ENCODE results near the gene BPIFA3.

Gene BPIFA3

GRCh38 chr20:33210371-33210770 lies 6.8 kb upstream of the BPIFA3 start:
- no peak overlapping the region for H3K4me3 ChIP-seq (ENCODE audit: low read length in 2 of 2)
- H3K4me1 ChIP-seq (ENCODE audit: control insufficient read depth in 2 of 2, insufficient read depth in 2 of 2, low read length in 2 of 2): no peaks in the 10 kb centered on the region
- H3K36me3 ChIP-seq (ENCODE audit: control insufficient read depth in 2 of 2, insufficient read depth in 2 of 2, low read length in 2 of 2): no peaks in the 10 kb centered on the region
- peaks cover 0 to 4% of the 10 kb centered on the region in 2 donors for H3K27me3 ChIP-seq (ENCODE audit: control insufficient read depth in 2 of 2, insufficient read depth in 2 of 2, low read length in 2 of 2)
- H3K27ac ChIP-seq (ENCODE audit: low read depth in 2 of 2, low read length in 2 of 2): no peak overlapping the region
- no peak overlapping the region for H3K9ac ChIP-seq (ENCODE audit: low read depth in 1 of 2, low read length in 2 of 2)
- no peaks in the 10 kb centered on the region for H3K9me3 ChIP-seq (ENCODE audit: control insufficient read depth in 2 of 2, low read length in 2 of 2)

- no peaks in the 10 kb centered on the region for H3K4me1 ChIP-seq (ENCODE audit: control insufficient read depth in 2 of 2, insufficient read depth in 2 of 2, low read length in 2 of 2)
- H3K36me3 ChIP-seq (ENCODE audit: control insufficient read depth in 2 of 2, insufficient read depth in 2 of 2, low read length in 2 of 2): no peaks in the 10 kb centered on the region
- H3K27ac ChIP-seq (ENCODE audit: low read depth in 2 of 2, low read length in 2 of 2): no peak overlapping the region
- no peak overlapping the region for H3K4me3 ChIP-seq (ENCODE audit: low read length in 2 of 2)
- H3K27me3 ChIP-seq (ENCODE audit: control insufficient read depth in 2 of 2, insufficient read depth in 2 of 2, low read length in 2 of 2): peaks cover 3 to 4% of the 10 kb centered on the region in 2 donors
- no peaks in the 10 kb centered on the region for H3K9me3 ChIP-seq (ENCODE audit: control insufficient read depth in 2 of 2, low read length in 2 of 2)
- no peak overlapping the region for H3K9ac ChIP-seq (ENCODE audit: low read depth in 1 of 2, low read length in 2 of 2)
These were observed 5.2 kb upstream of the BPIFA3 start for GRCh38 chr20:33211817-33212424.

GRCh38 chr20:33224399-33224798 lies 7.2 kb downstream of the BPIFA3 start:
- no peak overlapping the region for H3K4me3 ChIP-seq (ENCODE audit: low read length in 2 of 2)
- no peaks in the 10 kb centered on the region for H3K27me3 ChIP-seq (ENCODE audit: control insufficient read depth in 2 of 2, insufficient read depth in 2 of 2, low read length in 2 of 2)
- H3K9me3 ChIP-seq (ENCODE audit: control insufficient read depth in 2 of 2, low read length in 2 of 2): no peaks in the 10 kb centered on the region
- H3K4me1 ChIP-seq (ENCODE audit: control insufficient read depth in 2 of 2, insufficient read depth in 2 of 2, low read length in 2 of 2): no peaks in the 10 kb centered on the region
- no peak overlapping the region for H3K27ac ChIP-seq (ENCODE audit: low read depth in 2 of 2, low read length in 2 of 2)
- no peak overlapping the region for H3K9ac ChIP-seq (ENCODE audit: low read depth in 1 of 2, low read length in 2 of 2)
- H3K36me3 ChIP-seq (ENCODE audit: control insufficient read depth in 2 of 2, insufficient read depth in 2 of 2, low read length in 2 of 2): no peaks in the 10 kb centered on the region

GRCh38 chr20:33229843-33230242 lies 12.7 kb downstream of the BPIFA3 start:
- Histone ChIP-seq H3K9ac (ENCODE audit: low read depth in 1 of 2, low read length in 2 of 2) (no peak overlapping the region), H3K4me3 (ENCODE audit: low read length in 2 of 2) (no peak overlapping the region), H3K9me3 (ENCODE audit: control insufficient read depth in 2 of 2, low read length in 2 of 2) (no peaks in the 10 kb centered on the region), H3K36me3 (ENCODE audit: control insufficient read depth in 2 of 2, insufficient read depth in 2 of 2, low read length in 2 of 2) (no peaks in the 10 kb centered on the region), H3K4me1 (ENCODE audit: control insufficient read depth in 2 of 2, insufficient read depth in 2 of 2, low read length in 2 of 2) (no peaks in the 10 kb centered on the region), H3K27me3 (ENCODE audit: control insufficient read depth in 2 of 2, insufficient read depth in 2 of 2, low read length in 2 of 2) (peaks cover 0 to 3% of the 10 kb centered on the region in 2 donors), H3K27ac (ENCODE audit: low read depth in 2 of 2, low read length in 2 of 2) (no peak overlapping the region)

- peaks cover 2 to 3% of the 10 kb centered on the region in 2 donors for H3K27me3 ChIP-seq (ENCODE audit: control insufficient read depth in 2 of 2, insufficient read depth in 2 of 2, low read length in 2 of 2)
- no peaks in the 10 kb centered on the region for H3K36me3 ChIP-seq (ENCODE audit: control insufficient read depth in 2 of 2, insufficient read depth in 2 of 2, low read length in 2 of 2)
- H3K27ac ChIP-seq (ENCODE audit: low read depth in 2 of 2, low read length in 2 of 2): no peak overlapping the region
- no peak overlapping the region for H3K4me3 ChIP-seq (ENCODE audit: low read length in 2 of 2)
- H3K4me1 ChIP-seq (ENCODE audit: control insufficient read depth in 2 of 2, insufficient read depth in 2 of 2, low read length in 2 of 2): no peaks in the 10 kb centered on the region
- H3K9ac ChIP-seq (ENCODE audit: low read depth in 1 of 2, low read length in 2 of 2): no peak overlapping the region
- H3K9me3 ChIP-seq (ENCODE audit: control insufficient read depth in 2 of 2, low read length in 2 of 2): no peaks in the 10 kb centered on the region
These were observed 14.1 kb downstream of the BPIFA3 start for GRCh38 chr20:33231237-33231636.

GRCh38 chr20:33232486-33233072 lies 15.4 kb downstream of the BPIFA3 start:
- Histone ChIP-seq H3K9me3 (ENCODE audit: control insufficient read depth in 2 of 2, low read length in 2 of 2) (no peaks in the 10 kb centered on the region), H3K27me3 (ENCODE audit: control insufficient read depth in 2 of 2, insufficient read depth in 2 of 2, low read length in 2 of 2) (peaks cover 2 to 3% of the 10 kb centered on the region in 2 donors), H3K9ac (ENCODE audit: low read depth in 1 of 2, low read length in 2 of 2) (no peak overlapping the region), H3K36me3 (ENCODE audit: control insufficient read depth in 2 of 2, insufficient read depth in 2 of 2, low read length in 2 of 2) (no peaks in the 10 kb centered on the region), H3K4me1 (ENCODE audit: control insufficient read depth in 2 of 2, insufficient read depth in 2 of 2, low read length in 2 of 2) (no peaks in the 10 kb centered on the region), H3K27ac (ENCODE audit: low read depth in 2 of 2, low read length in 2 of 2) (no peak overlapping the region), H3K4me3 (ENCODE audit: low read length in 2 of 2) (no peak overlapping the region)

- H3K36me3 ChIP-seq (ENCODE audit: control insufficient read depth in 2 of 2, insufficient read depth in 2 of 2, low read length in 2 of 2): no peaks in the 10 kb centered on the region
- H3K4me3 ChIP-seq (ENCODE audit: low read length in 2 of 2): no peak overlapping the region
- no peak overlapping the region for H3K9ac ChIP-seq (ENCODE audit: low read depth in 1 of 2, low read length in 2 of 2)
- H3K4me1 ChIP-seq (ENCODE audit: control insufficient read depth in 2 of 2, insufficient read depth in 2 of 2, low read length in 2 of 2): no peaks in the 10 kb centered on the region
- no peaks in the 10 kb centered on the region for H3K9me3 ChIP-seq (ENCODE audit: control insufficient read depth in 2 of 2, low read length in 2 of 2)
- peaks cover 2 to 3% of the 10 kb centered on the region in 2 donors for H3K27me3 ChIP-seq (ENCODE audit: control insufficient read depth in 2 of 2, insufficient read depth in 2 of 2, low read length in 2 of 2)
- no peak overlapping the region for H3K27ac ChIP-seq (ENCODE audit: low read depth in 2 of 2, low read length in 2 of 2)
These were observed 16.1 kb downstream of the BPIFA3 start for GRCh38 chr20:33233129-33233774.

- Histone ChIP-seq H3K9me3 (ENCODE audit: control insufficient read depth in 2 of 2, low read length in 2 of 2) (no peaks in the 10 kb centered on the region), H3K27me3 (ENCODE audit: control insufficient read depth in 2 of 2, insufficient read depth in 2 of 2, low read length in 2 of 2) (peaks cover 2 to 3% of the 10 kb centered on the region in 2 donors), H3K27ac (ENCODE audit: low read depth in 2 of 2, low read length in 2 of 2) (no peak overlapping the region), H3K9ac (ENCODE audit: low read depth in 1 of 2, low read length in 2 of 2) (no peak overlapping the region), H3K36me3 (ENCODE audit: control insufficient read depth in 2 of 2, insufficient read depth in 2 of 2, low read length in 2 of 2) (no peaks in the 10 kb centered on the region), H3K4me3 (ENCODE audit: low read length in 2 of 2) (no peak overlapping the region), H3K4me1 (ENCODE audit: control insufficient read depth in 2 of 2, insufficient read depth in 2 of 2, low read length in 2 of 2) (no peaks in the 10 kb centered on the region)
These were observed 16.9 kb downstream of the BPIFA3 start for GRCh38 chr20:33234050-33234449.

- H3K9ac ChIP-seq (ENCODE audit: low read depth in 1 of 2, low read length in 2 of 2): no peak within 1 kb of the TSS
These were observed 18.5 kb downstream of the BPIFA3 start, which contains the start of gene BPIFA1 for GRCh38 chr20:33235696-33236095. Gene BPIFA1 (plus strand): TSS chr20:33235996. CDS start chr20:33237712, 1,716 bp downstream.

GRCh38 chr20:33236351-33236750 lies 19.2 kb downstream of the BPIFA3 start:
- no peaks in the 10 kb centered on the region for H3K9me3 ChIP-seq (ENCODE audit: control insufficient read depth in 2 of 2, low read length in 2 of 2)
- no peak overlapping the region for H3K27ac ChIP-seq (ENCODE audit: low read depth in 2 of 2, low read length in 2 of 2)
- H3K27me3 ChIP-seq (ENCODE audit: control insufficient read depth in 2 of 2, insufficient read depth in 2 of 2, low read length in 2 of 2): peaks cover 0 to 2% of the 10 kb centered on the region in 2 donors
- H3K4me1 ChIP-seq (ENCODE audit: control insufficient read depth in 2 of 2, insufficient read depth in 2 of 2, low read length in 2 of 2): no peaks in the 10 kb centered on the region
- H3K4me3 ChIP-seq (ENCODE audit: low read length in 2 of 2): no peak overlapping the region
- H3K36me3 ChIP-seq (ENCODE audit: control insufficient read depth in 2 of 2, insufficient read depth in 2 of 2, low read length in 2 of 2): no peaks in the 10 kb centered on the region
- H3K9ac ChIP-seq (ENCODE audit: low read depth in 1 of 2, low read length in 2 of 2): no peak overlapping the region

More at GRCh38 chr20:33235696-33236095, 18.5 kb downstream of the BPIFA3 start, which contains the start of gene BPIFA1:
- no peaks in the 10 kb centered on the region for H3K4me1 ChIP-seq (ENCODE audit: control insufficient read depth in 2 of 2, insufficient read depth in 2 of 2, low read length in 2 of 2)
- no peaks in the 10 kb centered on the region for H3K9me3 ChIP-seq (ENCODE audit: control insufficient read depth in 2 of 2, low read length in 2 of 2)
- H3K36me3 ChIP-seq (ENCODE audit: control insufficient read depth in 2 of 2, insufficient read depth in 2 of 2, low read length in 2 of 2): no peaks in the 10 kb centered on the region
- H3K27ac ChIP-seq (ENCODE audit: low read depth in 2 of 2, low read length in 2 of 2): no peak within 1 kb of the TSS
- peaks cover 0 to 2% of the 10 kb centered on the region in 2 donors for H3K27me3 ChIP-seq (ENCODE audit: control insufficient read depth in 2 of 2, insufficient read depth in 2 of 2, low read length in 2 of 2)
- H3K4me3 ChIP-seq (ENCODE audit: low read length in 2 of 2): no peak within 1 kb of the TSS
